Measurements from ENCODE around the gene CDC42EP3. TPM values are rescaled to one million over a fixed set of nuclear protein-coding genes. Genes with fewer than 3 reads are reported as not detected.

Gene CDC42EP3
- total and polyA plus RNA-seq, 2 experiments from 2014 or later, result 19.3 to 33.0 TPM

DNA sequence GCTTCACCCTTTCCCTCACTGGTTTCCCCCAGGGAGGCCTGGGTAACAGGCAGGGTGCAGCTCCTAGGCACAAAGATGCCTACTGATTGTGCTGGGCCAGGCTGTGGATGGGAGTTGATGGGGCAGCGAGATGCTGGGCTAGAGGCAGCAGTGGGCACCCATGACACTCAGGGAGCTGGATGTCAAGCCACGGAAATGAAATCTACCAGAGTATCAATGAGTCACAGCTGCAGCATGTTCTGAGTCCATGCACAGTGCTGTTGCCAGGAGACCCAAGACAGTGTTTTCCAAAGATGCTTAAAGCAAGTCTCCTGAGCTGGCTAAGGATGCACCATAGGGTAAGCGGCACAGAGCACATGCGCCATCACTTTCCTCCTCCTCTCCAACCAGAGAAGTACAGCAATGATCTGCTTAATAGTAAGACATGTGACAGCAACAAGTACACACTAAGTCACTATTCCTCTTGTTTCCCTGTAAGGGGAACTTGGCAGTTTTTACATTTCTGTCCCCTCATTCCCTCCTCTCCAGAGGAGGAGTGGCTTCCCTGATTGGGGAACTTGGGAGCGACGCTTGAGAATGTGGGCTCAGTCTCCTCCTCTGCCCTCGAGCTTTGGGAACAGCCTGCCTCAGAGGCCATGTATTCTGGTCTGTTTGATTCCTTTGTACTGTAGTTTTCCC, 57.2 kb downstream of the CDC42EP3 start:
- no peaks in the 10 kb centered on the region for H4K20me1 ChIP-seq (ENCODE audit: insufficient read depth, poor library complexity, severe bottlenecking)
- H3K9me3 ChIP-seq (ENCODE audit: low read depth), result no peaks in the 10 kb centered on the region
- TF ChIP-seq EZH2phosphoT487 (IDR thresholded peaks at IDR 0.05; ENCODE audit: low read depth, severe bottlenecking, unreplicated experiment) (no peak), EZH2 (IDR thresholded peaks at IDR 0.05; ENCODE audit: borderline replicate concordance) (no peak)
- TF ChIP-seq, protein P1, sequence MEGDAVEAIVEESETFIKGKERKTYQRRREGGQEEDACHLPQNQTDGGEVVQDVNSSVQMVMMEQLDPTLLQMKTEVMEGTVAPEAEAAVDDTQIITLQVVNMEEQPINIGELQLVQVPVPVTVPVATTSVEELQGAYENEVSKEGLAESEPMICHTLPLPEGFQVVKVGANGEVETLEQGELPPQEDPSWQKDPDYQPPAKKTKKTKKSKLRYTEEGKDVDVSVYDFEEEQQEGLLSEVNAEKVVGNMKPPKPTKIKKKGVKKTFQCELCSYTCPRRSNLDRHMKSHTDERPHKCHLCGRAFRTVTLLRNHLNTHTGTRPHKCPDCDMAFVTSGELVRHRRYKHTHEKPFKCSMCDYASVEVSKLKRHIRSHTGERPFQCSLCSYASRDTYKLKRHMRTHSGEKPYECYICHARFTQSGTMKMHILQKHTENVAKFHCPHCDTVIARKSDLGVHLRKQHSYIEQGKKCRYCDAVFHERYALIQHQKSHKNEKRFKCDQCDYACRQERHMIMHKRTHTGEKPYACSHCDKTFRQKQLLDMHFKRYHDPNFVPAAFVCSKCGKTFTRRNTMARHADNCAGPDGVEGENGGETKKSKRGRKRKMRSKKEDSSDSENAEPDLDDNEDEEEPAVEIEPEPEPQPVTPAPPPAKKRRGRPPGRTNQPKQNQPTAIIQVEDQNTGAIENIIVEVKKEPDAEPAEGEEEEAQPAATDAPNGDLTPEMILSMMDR (IDR thresholded peaks at IDR 0.05; ENCODE audit: poor library complexity), result no peak
- peak; percentile 56 for DNase-seq (ENCODE audit: low spot score)
- H3K4me2 ChIP-seq, result no peak overlapping the region
- no peak overlapping the region for H3K4me3 ChIP-seq
- H3K4me1 ChIP-seq (ENCODE audit: insufficient read depth), result peaks cover 24% of the 10 kb centered on the region
- H3K79me2 ChIP-seq, result no peaks in the 10 kb centered on the region
- no peak overlapping the region for H3K27ac ChIP-seq
- H3K27me3 ChIP-seq, result no peaks in the 10 kb centered on the region
- WGBS (ENCODE audit: low lambda C conversion rate, missing lambda C conversion rate), result 88% methylated on average over 7 of the region's 7 CpGs
- H2AFZ ChIP-seq, result no peak overlapping the region
- no peaks in the 10 kb centered on the region for H3K36me3 ChIP-seq (replicated peaks; ENCODE audit: insufficient read depth, low read depth)
- no peaks in the 10 kb centered on the region for H3K9me2 ChIP-seq (replicated peaks; ENCODE audit: insufficient read depth)

DNA sequence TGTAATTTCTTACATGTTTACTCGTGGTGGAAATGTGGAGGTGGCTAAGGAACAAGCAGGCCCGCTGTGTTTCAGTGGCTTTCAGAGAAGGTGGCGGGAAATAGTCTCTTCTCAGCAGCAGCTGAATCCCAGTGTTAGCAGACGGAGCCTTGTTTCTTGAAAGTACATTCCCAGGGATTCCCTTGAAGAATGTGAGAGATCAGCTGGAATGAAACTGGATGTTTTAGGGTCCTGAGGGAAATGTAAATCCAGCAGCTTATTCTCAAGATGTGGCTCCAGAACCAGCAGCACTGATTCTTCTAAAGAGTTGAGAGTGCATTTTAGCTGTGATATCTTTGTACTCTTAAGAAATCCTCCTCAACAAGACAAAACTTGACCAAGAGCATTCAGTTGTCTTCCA, 59.1 kb downstream of the CDC42EP3 start:
- Histone ChIP-seq H3K4me2 (no peak overlapping the region), H3K27me3 (no peaks in the 10 kb centered on the region), H4K20me1 (ENCODE audit: insufficient read depth, poor library complexity, severe bottlenecking) (no peaks in the 10 kb centered on the region), H3K27ac (no peak overlapping the region), H3K9me2 (replicated peaks; ENCODE audit: insufficient read depth) (no peaks in the 10 kb centered on the region), H3K9me3 (ENCODE audit: low read depth) (no peaks in the 10 kb centered on the region), H3K4me3 (no peak overlapping the region), H2AFZ (no peak overlapping the region), H3K4me1 (ENCODE audit: insufficient read depth) (peaks cover 20% of the 10 kb centered on the region), H3K79me2 (no peaks in the 10 kb centered on the region), H3K36me3 (replicated peaks; ENCODE audit: insufficient read depth, low read depth) (no peaks in the 10 kb centered on the region)
- 87% methylated on average over 4 of the region's 4 CpGs for WGBS (ENCODE audit: low lambda C conversion rate, missing lambda C conversion rate)
- DNase-seq (ENCODE audit: low spot score), result no peak
- TF ChIP-seq EZH2phosphoT487 (IDR thresholded peaks at IDR 0.05; ENCODE audit: low read depth, severe bottlenecking, unreplicated experiment), result no peak
- TF ChIP-seq, protein P1 (IDR thresholded peaks at IDR 0.05; ENCODE audit: poor library complexity), result no peak
- no peak for TF ChIP-seq EZH2 (IDR thresholded peaks at IDR 0.05; ENCODE audit: borderline replicate concordance)

DNA sequence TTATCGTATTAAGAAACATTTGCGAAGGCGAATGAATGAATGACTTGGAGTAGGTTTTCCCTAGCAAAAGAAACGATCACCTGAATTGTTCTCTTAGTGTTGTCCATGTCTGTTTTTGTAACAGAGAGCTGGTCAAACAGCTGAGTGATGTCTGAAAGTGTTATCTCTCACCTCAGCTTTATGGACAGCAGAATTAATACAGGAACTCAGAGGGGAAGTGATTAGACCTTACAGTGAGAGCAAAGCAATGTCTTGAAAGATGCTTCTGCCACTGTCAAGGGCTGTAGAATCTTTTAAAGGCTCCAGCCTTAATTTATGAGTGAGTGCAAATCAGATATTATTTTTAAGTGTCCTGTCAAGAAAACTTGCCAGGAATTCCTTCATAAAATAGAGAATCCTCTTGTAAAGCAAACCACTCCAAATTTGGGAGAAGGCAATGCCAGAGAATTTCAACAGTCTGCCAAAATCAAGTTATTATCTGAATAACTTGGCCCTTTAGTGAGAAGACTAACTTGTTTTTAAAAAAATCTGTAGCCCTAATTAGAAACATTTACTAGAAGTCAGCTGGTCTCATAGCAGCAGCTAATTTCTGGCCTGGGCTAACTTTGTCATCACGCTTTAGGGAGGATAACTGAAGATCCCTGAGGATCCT, 60.7 kb downstream of the CDC42EP3 start:
- Histone ChIP-seq H3K4me1 (ENCODE audit: insufficient read depth) (peaks cover 9% of the 10 kb centered on the region), H3K9me2 (replicated peaks; ENCODE audit: insufficient read depth) (no peaks in the 10 kb centered on the region), H3K79me2 (no peaks in the 10 kb centered on the region), H4K20me1 (ENCODE audit: insufficient read depth, poor library complexity, severe bottlenecking) (no peaks in the 10 kb centered on the region), H3K4me2 (no peak overlapping the region), H3K4me3 (no peak overlapping the region), H2AFZ (no peak overlapping the region), H3K36me3 (replicated peaks; ENCODE audit: insufficient read depth, low read depth) (no peaks in the 10 kb centered on the region), H3K27me3 (no peaks in the 10 kb centered on the region), H3K27ac (no peak overlapping the region), H3K9me3 (ENCODE audit: low read depth) (no peaks in the 10 kb centered on the region)
- no peak for TF ChIP-seq EZH2phosphoT487 (IDR thresholded peaks at IDR 0.05; ENCODE audit: low read depth, severe bottlenecking, unreplicated experiment)
- TF ChIP-seq EZH2 (IDR thresholded peaks at IDR 0.05; ENCODE audit: borderline replicate concordance), result no peak
- TF ChIP-seq, protein P1 (IDR thresholded peaks at IDR 0.05; ENCODE audit: poor library complexity), result no peak
- no peak for DNase-seq (ENCODE audit: low spot score)
- 79% methylated on average over 5 of the region's 5 CpGs for WGBS (ENCODE audit: low lambda C conversion rate, missing lambda C conversion rate)

All from hepatocyte (in vitro differentiated cells).